Lower leg skin (tissue), 3 donors: Measurements from ENCODE around the gene TNFAIP2.

Experiments
- CTCF ChIP-seq, 3 donors: fragments of 450-650 bp; IDR thresholded peaks; one replicate each; pipeline ENCODE4 v1.5.1; 2016; ENCODE audit warnings: antibody characterized with exemption in 3 of 3, mild to moderate bottlenecking in 3 of 3, moderate library complexity in 2 of 3
- POLR2A ChIP-seq, 2 donors: fragments of 450-650 bp; IDR thresholded peaks; one replicate each; pipeline ENCODE4 v1.6.1; 2016 to 2017; ENCODE audit warnings: antibody characterized with exemption in 2 of 2, mild to moderate bottlenecking in 1 of 2, moderate library complexity in 1 of 2

GRCh38 chr14:103151270-103151945 is 28.1 kb downstream of the TNFAIP2 start:
- no peak for TF ChIP-seq CTCF (IDR thresholded peaks at IDR 0.05)
- TF ChIP-seq POLR2A (IDR thresholded peaks at IDR 0.05), result no peak
